Stimulated activated CD4-positive, alpha-beta T cell treated with anti-CD3 and anti-CD28 coated beads, TNF-alpha, amount 100 ng/mL, for 24 hours (primary cell): ENCODE data around the gene DNAJC7.

Source experiments
- DNase-seq, 3 experiments: peaks; one replicate each; pipeline ENCODE4 v3.0.0-alpha.2; 2020; ENCODE audit warnings: low read depth in 3 of 3

DNAJC7 gene

DNA sequence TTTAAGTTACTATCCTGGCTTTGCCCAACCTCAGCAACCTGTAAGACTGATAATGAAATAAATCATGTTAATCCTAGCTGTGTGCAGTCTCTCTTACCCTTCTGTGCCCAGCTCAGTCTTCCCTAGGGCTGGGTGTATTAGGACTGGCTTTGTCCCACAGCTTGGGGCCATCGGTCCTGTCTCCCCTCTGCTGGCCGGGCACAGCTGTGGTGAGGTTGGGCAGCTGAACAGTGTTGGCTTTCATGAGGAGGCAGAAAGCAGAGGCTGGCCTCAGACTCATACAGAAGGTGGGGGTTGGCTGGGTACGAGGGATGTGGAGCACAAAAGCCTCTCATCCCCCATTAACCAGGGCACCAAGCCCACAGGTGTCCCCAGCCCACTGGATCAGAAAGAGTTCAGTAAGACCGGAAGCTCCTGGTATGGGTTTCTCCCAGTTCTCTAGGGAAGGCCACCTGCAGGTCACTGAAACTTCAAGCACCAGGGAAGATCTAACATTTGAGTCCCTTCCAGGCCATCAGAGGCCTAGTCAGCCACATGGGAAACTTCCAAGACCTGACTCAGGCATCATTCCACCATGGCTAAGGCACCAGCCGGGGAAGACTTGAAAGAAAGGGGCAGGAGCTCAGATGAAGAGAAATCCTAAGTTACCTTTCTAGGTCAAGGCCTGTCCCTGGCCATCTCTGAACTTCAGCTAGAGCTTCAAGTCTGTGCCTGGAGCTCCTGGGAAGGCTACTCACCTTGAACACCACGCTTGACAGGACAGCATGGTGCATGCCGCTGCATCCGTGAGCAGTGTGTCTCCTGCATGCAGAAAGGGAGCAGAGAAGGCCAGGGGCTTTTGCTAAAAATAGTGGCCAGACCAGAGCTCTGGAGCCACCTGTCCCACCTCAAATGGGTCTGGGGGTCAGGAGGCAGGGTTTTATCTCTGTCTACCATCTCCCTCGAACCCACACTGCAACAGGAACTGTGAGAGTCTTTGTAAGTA is 41.8 kb downstream of the DNAJC7 start:
- DNase-seq, result no peak

DNA sequence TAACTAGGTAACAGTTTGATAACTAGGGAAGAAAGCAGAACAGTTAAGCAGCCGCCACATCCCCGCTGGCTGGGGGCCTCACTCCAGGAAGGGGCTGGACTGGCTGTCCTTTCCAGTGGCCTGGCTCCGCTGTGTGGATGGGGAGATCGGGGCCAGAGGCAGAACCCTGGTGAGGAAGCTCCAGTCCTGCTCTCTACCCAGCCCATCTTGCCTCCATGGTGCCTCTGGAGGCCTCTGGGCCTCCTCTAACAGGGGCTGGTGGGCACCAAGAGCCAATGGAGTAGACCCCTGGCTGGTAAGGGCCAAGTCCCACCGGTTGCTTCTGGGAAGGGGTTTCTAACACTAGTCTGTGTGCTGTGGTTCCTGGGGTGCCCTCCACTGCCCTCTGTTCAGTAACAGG is 42.6 kb downstream of the DNAJC7 start:
- no peak for DNase-seq

- DNase-seq, result no peak
Measured at GRCh38 chr17:41974031-41974430, 43.2 kb downstream of the DNAJC7 start.

DNA sequence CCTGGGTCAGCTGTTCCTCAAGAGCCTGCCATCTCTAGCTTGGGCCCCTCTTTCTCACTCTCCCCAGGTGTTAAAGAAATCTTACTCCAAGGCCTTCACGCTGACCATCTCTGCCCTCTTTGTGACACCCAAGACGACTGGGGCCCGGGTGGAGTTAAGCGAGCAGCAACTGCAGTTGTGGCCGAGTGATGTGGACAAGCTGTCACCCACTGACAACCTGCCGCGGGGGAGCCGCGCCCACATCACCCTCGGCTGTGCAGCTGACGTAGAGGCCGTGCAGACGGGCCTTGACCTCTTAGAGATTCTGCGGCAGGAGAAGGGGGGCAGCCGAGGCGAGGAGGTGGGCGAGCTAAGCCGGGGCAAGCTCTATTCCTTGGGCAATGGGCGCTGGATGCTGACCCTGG is 43.8 kb downstream of the DNAJC7 start:
- DNase-seq, result no peak

DNA sequence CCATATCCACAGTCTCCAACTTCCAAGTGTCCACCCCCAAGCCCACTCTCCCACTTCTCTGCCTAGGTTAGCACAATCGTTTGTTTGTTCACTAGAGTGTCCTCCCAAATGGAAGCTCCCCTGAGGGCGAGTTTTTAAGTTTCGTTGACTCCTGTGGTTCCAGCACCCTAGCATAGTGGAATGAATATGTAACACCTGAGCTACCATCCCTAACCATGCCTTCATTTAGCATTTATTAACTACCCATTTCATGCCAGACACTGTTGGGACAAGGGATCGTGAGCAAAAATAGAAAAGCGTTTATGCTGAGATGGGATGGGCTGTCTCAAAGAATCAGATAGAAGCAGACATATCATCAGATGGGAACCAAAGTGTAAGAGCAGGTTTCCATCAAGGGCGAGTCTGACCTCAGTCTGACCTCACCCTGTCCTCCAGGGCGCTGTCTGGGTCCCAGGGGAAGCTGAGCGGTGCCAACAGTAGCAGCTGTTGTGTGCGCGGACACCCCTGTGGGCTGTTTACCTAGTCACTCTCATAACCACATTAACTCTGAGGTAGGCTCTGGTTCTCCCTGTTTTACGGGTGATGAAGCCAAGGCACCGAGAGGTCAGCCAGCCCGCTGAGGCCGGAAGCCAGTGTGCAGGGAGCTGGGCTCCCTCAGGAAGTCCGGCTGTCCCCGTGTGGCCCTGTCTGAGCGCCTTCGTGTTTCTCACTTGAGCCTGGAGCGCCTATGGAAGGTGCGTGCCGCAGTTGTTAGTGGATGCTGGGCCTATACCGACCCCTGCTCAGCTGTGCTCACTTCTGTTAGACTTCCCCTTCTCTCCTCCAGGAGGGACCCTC is 44.5 kb downstream of the DNAJC7 start:
- DNase-seq, result no peak

- no peak for DNase-seq
Measured at GRCh38 chr17:41971721-41972523, 45.3 kb downstream of the DNAJC7 start.

DNA sequence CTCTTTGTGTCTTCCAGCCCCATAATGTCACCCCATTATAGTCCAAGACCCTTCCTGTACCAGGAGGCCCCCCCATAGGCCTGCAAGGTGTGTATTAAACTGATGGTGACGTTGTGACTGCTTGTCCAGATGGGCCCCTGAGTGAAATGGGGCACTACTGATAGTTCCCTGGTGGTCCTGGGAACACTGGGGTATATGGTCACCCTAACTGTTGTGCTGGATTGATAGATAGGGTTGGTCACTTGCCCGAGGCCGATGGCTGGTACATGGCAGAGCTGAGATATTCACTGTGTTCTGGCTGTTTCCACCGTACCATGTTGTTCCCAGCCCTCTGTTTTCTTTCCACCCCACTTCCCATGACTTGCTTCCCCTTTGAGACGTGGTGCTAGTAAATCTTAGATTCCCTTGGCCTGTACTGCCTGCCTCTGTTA is 46.3 kb downstream of the DNAJC7 start:
- DNase-seq, result no peak

DNA sequence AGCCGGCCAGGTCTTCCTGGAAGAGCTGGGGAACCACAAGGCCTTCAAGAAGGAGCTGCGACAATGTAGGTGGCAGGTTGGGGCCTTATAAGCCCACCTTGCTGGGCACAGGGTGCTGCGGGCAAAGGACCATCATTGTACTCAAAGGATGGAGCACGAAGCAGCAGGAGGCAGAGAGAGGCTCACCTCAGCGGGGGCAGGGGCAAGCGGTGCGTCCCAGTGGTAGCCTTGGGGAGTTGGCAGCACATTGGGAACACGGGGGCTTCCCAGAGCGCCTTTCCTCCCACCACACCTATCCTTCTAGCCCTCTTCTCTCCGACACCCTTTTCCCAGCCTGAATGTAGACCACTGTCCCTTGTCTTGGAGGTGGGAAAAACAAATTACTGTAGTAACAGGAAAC is 48.6 kb downstream of the DNAJC7 start:
- no peak for DNase-seq

GRCh38 chr17:41967921-41968578 is 49.2 kb downstream of the DNAJC7 start:
- no peak for DNase-seq

- DNase-seq, result peak in 2 of 3 experiments; percentile 9 to 35
Measured at GRCh38 chr17:41967141-41967920, 49.9 kb downstream of the DNAJC7 start.

- peak; percentile 74 to 90 (median 85) for DNase-seq
Measured at GRCh38 chr17:41966463-41967140, 50.6 kb downstream of the DNAJC7 start, which contains the start of gene CNP. Gene CNP (plus strand): TSS chr17:41966795. CDS start chr17:41966885, 90 bp downstream.

GRCh38 chr17:41965694-41966462 is 51.4 kb downstream of the DNAJC7 start:
- peak; percentile 51 to 74 (median 59) for DNase-seq

DNA sequence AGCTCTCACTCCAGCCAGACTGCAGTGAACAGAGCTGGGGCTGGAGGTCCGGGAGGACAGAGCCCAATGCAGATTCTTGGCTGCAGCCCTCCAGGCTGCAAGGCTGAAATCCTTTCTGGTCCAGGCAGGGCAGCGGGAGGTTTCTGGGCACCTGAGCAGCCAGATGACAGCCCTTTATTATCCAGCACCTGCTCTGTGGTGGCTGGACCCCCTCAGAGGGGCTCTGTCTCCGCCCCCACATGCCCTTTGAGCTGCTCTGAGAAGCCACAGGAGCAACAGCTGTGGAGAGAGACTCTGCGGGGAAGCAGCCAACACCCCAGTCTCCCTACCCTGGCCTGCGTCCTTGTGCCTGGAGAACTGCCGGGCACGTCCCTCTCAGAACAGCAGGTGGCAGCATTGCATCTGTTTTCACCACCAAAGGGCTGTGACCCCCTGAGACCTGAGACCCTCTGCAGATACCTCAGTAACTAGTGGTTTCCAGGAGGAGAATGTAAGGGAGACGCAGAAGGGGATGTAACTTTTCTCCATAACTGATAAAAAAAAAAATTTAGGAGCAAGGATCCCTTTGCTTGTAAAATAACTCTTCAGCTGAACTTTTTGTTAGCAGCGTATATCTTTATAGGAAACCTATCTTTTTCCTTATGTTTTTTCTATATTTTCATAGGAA is 54.3 kb downstream of the DNAJC7 start:
- peak; percentile 58 to 67 (median 60) for DNase-seq

DNA sequence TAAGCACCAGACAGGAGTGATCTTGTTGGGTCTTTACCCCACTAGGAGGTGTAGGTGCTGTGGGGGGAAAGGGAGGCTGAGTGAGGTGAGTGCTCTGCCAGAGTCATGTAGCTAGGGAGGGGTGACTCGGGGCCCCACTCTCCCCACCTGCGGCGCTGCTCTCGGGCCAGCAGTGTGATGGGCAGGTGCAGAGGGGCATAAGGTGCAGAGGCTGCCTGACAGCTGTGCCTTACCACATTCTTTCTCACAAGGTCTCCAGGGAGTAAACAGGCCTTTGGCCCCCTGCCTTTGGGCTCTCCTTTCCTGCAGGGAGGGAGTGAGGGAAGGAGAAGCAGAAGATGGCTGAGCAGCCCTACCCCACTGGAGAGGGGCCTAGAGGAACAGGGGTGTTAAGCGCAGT is 55.1 kb downstream of the DNAJC7 start:
- no peak for DNase-seq

DNA sequence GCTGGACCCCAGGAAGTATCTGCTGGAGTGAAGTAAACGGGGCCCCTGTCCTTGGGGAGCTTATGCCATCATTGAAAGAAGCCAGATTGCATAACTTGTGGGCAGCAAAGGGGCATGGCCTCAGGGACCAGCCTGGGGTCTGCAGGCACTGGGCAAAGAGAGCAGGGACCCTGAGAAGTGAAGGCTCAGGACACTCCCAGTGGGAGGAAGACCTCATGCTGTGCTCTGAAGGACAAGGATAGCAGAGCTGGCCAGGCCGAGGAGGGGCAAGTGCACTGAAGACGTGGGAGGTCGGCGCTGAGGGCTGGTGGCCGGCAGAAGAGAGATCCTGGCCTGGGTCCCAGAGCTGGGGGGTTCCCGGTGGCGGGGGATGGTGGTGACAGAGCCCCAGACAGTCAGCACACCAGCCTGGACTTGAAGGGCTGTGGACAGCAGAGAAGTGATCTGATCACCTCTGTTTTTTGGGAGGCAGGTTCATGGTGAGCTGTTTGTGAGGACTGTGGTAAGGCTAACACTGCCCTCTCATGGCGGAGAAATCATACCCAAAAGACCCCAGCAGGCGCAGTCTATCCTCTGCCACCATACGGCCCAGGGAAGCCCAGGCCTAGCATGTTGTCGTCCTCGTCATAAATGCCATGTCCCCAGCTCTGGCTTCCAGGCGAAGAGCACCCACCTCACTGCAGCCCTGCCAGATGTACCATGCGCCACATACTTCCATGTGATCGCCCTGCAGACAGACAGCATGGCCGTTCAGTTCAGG is 57.7 kb downstream of the DNAJC7 start:
- no peak for DNase-seq

DNA sequence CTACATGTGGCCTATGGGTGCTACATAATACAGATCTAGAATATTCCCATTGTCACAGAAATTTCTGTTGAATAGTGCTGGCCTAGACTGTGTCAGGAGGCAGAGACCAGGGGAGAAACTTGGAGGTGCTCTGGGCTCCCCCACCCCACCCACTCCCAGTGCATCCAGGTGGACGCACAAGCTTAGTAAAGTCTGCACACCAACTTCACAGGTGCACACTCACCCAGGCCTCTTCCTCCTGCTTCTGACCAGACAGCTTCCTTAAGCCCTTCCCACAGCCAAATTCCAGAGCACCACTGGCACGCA is 58.3 kb downstream of the DNAJC7 start:
- DNase-seq, result no peak

DNA sequence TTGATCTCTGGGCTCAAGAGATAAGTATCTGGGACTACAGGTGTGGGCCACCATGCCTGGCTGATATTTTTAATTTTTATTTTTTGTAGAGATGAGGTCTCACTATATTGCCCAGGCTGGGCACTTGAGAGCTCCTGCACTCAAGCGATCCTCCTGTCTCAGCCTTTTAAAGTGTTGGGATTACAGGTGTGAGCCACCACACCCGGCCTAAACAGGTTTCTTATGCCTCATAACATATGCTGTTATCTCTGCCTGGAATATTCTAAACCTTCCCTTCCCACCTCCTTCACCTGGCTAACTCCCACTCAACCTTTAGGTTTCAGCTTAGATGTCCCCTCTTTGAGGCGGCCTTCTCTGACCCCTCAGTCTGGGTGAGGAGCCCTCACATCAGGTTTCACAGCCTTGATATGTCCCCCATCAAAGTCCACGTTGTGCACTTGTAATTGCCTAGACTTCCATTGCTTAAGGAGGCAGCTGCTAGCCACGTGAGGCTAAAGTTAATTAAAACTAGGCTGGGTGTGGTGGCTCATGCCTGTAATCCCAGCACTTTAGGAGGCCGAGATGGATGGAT is 59.3 kb downstream of the DNAJC7 start:
- no peak for DNase-seq
